HepG2 (cell line): Measurements from ENCODE around the gene ZNF445. TPM values are rescaled to one million over a fixed set of nuclear protein-coding genes. Genes with fewer than 3 reads are reported as not detected.

Source experiments
- CBX2 ChIP-seq, 2 experiments: fragments of 200-600 bp in 1 of 2; sonication (generic); formaldehyde crosslinking in 1 of 2; IDR thresholded peaks; 2 replicates each; pipeline versions ENCODE4 v1.7.0 to v1.8.1; 2018 to 2022; ENCODE audit warnings: low read depth in 2 of 2, low read length in 1 of 2, mild to moderate bottlenecking in 1 of 2, missing genetic modification reagents in 1 of 2
- HMG20B ChIP-seq: conservative IDR thresholded peaks from 2 replicates; pipeline ENCODE4 v1.6.1; 2016; ENCODE audit warnings: missing genetic modification reagents, missing compliant biosample characterization
- HNF1B ChIP-seq: sonication (generic); formaldehyde crosslinking; IDR thresholded peaks from 2 replicates; pipeline ENCODE4 v1.5.1; 2020; ENCODE audit warnings: mild to moderate bottlenecking, moderate library complexity, missing genetic modification reagents
- MAF1 ChIP-seq: sonication (generic); formaldehyde crosslinking; IDR thresholded peaks from 2 replicates; pipeline ENCODE4 v1.5.0; 2020; ENCODE audit warnings: missing genetic modification reagents, borderline replicate concordance
- MLLT10 ChIP-seq: sonication (generic); formaldehyde crosslinking; IDR thresholded peaks from 2 replicates; pipeline ENCODE4 v1.4.0; 2020; ENCODE audit warnings: missing genetic modification reagents
- NCOR1 ChIP-seq: fragments of 200-600 bp; sonication (generic); IDR thresholded peaks from 2 replicates; pipeline ENCODE4 v1.7.0; 2017; ENCODE audit warnings: antibody characterized with exemption, low read length, borderline replicate concordance
- NFATC3 ChIP-seq: sonication (generic); formaldehyde crosslinking; IDR thresholded peaks from 2 replicates; pipeline ENCODE4 v1.5.1; 2020; ENCODE audit warnings: mild to moderate bottlenecking, missing genetic modification reagents
- PHF20 ChIP-seq: sonication (generic); formaldehyde crosslinking; IDR thresholded peaks from 2 replicates; pipeline ENCODE4 v1.5.0; 2020; ENCODE audit warnings: mild to moderate bottlenecking, missing genetic modification reagents
- RBM22 ChIP-seq: fragments of 200-400 bp; formaldehyde crosslinking; optimal IDR thresholded peaks from 2 replicates; pipeline ENCODE3; 2017; ENCODE audit warnings: mild to moderate bottlenecking, low read length, moderate library complexity
- REPIN1 ChIP-seq: sonication (generic); formaldehyde crosslinking; IDR thresholded peaks from 2 replicates; pipeline ENCODE4 v1.8.0; 2022; ENCODE audit warnings: missing genetic modification reagents, low read depth, mild to moderate bottlenecking, borderline replicate concordance
- SMAD9 ChIP-seq: sonication (generic); formaldehyde crosslinking; IDR thresholded peaks from 2 replicates; pipeline ENCODE4 v1.5.1; 2020; ENCODE audit warnings: mild to moderate bottlenecking, missing genetic modification reagents
- TAF15 ChIP-seq: fragments of 200-400 bp; formaldehyde crosslinking; IDR thresholded peaks from one replicate; pipeline ENCODE4 v1.6.1; 2018; ENCODE audit warnings: mild to moderate bottlenecking, low read depth, low read length; ENCODE audit not compliant: poor library complexity, severe bottlenecking
- TGIF2 ChIP-seq: IDR thresholded peaks from 2 replicates; pipeline ENCODE4 v1.6.1; 2016; ENCODE audit warnings: control low read depth, missing compliant biosample characterization
- ZBTB38 ChIP-seq: sonication (generic); formaldehyde crosslinking; IDR thresholded peaks from 2 replicates; pipeline ENCODE4 v1.5.1; 2020; ENCODE audit warnings: mild to moderate bottlenecking, missing genetic modification reagents
- ZEB1 ChIP-seq: IDR thresholded peaks from 2 replicates; pipeline ENCODE4 v1.6.1; 2012; ENCODE audit warnings: mild to moderate bottlenecking, low read depth, inconsistent platforms; ENCODE audit not compliant: insufficient replicate concordance
- ZFP36 ChIP-seq: fragments of 150-350 bp; IDR thresholded peaks from 2 replicates; pipeline ENCODE4 v1.6.1; 2018; ENCODE audit warnings: borderline replicate concordance, low read length, low read depth; ENCODE audit not compliant: partially characterized antibody
- ZNF10 ChIP-seq: sonication (generic); formaldehyde crosslinking; IDR thresholded peaks from 2 replicates; pipeline ENCODE4 v1.4.0; 2020; ENCODE audit warnings: mild to moderate bottlenecking, low read depth, missing genetic modification reagents, borderline replicate concordance
- ZNF253 ChIP-seq: sonication (generic); formaldehyde crosslinking; IDR thresholded peaks from 2 replicates; pipeline ENCODE4 v1.8.0; 2022; ENCODE audit warnings: mild to moderate bottlenecking, missing genetic modification reagents, borderline replicate concordance
- ZNF296 ChIP-seq: sonication (generic); formaldehyde crosslinking; conservative IDR thresholded peaks from 2 replicates; pipeline ENCODE4 v1.5.0; 2020; ENCODE audit warnings: mild to moderate bottlenecking, missing genetic modification reagents
- ZNF333 ChIP-seq: sonication (generic); formaldehyde crosslinking; IDR thresholded peaks from 2 replicates; pipeline ENCODE4 v1.4.0; 2020; ENCODE audit warnings: mild to moderate bottlenecking, missing genetic modification reagents, borderline replicate concordance
- ZNF431 ChIP-seq: sonication (generic); formaldehyde crosslinking; IDR thresholded peaks from 2 replicates; pipeline ENCODE4 v1.9.0; 2022; ENCODE audit warnings: missing genetic modification reagents, low read depth, mild to moderate bottlenecking, borderline replicate concordance
- polyA plus RNA-seq, 8 experiments: library from polyadenylated mRNA; depleted of rRNA in 3 of 8; stranded (reverse) in 7 of 8; unstranded in 1 of 8; fragments of >200 nt; fragmentation: Illumina TruSeq in 4 of 8; extraction: Trizol in 4 of 8; gene quantifications; 2 replicates each; pipeline versions ENCODE4 v1.2.1 to v1.2.3, GENCODE V29; 2011 to 2016; ENCODE audit warnings: low read depth in 4 of 8, missing spikeins in 1 of 8, mixed read lengths in 1 of 8; ENCODE audit not compliant: insufficient read depth in 1 of 8
- total RNA-seq, 5 experiments: library from RNA; depleted of rRNA; stranded (reverse); fragments of >200 nt; fragmentation: Illumina TruSeq; extraction: Trizol; gene quantifications; 2 replicates each; pipeline ENCODE4 v1.2.3, GENCODE V29; 2016; ENCODE audit warnings: low read depth in 1 of 5
- TF ChIP-seq, protein P1 (sequence below): sonication (generic); formaldehyde crosslinking; IDR thresholded peaks from 2 replicates; pipeline ENCODE4 v1.9.0; 2022; ENCODE audit warnings: low read depth, missing genetic modification reagents
- TF ChIP-seq, protein P2 (sequence below): sonication (generic); formaldehyde crosslinking; IDR thresholded peaks from 2 replicates; pipeline ENCODE4 v1.9.0; 2021; ENCODE audit warnings: missing genetic modification reagents, borderline replicate concordance
- TF ChIP-seq, protein P3 (sequence below): IDR thresholded peaks from 2 replicates; pipeline ENCODE4 v1.6.1; 2016; ENCODE audit warnings: low read depth, borderline replicate concordance

Gene ZNF445
- total and polyA plus RNA-seq, 2 of the 13 experiments (the other 11 are each of a cell fraction or from before 2014, with no cell fraction given) = 4.4 to 10.3 TPM

GRCh38 chr3:44477312-44478030, at the start of gene ZNF445 (continued):
- TF ChIP-seq ZNF333 (CRISPR knock-in tag) (no peak), ZFP36 (no peak), ZEB1 (no peak), MAF1 (CRISPR knock-in tag) (no peak), TAF15 (no peak), CBX2 (IDR thresholded peaks at IDR 0.05; ENCODE audit: low read depth, low read length) (no peak), CBX2 (CRISPR knock-in tag; IDR thresholded peaks at IDR 0.05; ENCODE audit: low read depth) (no peak), ZNF253 (CRISPR knock-in tag) (no peak), NFATC3 (CRISPR knock-in tag) (no peak), PHF20 (peak; percentile 50), HMG20B (no peak), HNF1B (CRISPR knock-in tag) (peak; percentile 21; the same call in 1 of the 2 replicates), TGIF2 (no peak), SMAD9 (CRISPR knock-in tag) (no peak), MLLT10 (CRISPR knock-in tag) (no peak), ZNF10 (CRISPR knock-in tag) (no peak), ZBTB38 (CRISPR knock-in tag) (no peak), REPIN1 (CRISPR knock-in tag) (0 out of 2 replicates have a peak, but pooled peaks have one; percentile 30), ZNF296 (CRISPR knock-in tag) (no peak), RBM22 (peak; percentile 16), NCOR1 (no peak), ZNF431 (no peak)
- TF ChIP-seq, protein P1, sequence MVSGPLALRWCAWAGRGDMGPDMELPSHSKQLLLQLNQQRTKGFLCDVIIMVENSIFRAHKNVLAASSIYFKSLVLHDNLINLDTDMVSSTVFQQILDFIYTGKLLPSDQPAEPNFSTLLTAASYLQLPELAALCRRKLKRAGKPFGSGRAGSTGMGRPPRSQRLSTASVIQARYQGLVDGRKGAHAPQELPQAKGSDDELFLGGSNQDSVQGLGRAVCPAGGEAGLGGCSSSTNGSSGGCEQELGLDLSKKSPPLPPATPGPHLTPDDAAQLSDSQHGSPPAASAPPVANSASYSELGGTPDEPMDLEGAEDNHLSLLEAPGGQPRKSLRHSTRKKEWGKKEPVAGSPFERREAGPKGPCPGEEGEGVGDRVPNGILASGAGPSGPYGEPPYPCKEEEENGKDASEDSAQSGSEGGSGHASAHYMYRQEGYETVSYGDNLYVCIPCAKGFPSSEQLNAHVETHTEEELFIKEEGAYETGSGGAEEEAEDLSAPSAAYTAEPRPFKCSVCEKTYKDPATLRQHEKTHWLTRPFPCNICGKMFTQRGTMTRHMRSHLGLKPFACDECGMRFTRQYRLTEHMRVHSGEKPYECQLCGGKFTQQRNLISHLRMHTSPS (CRISPR knock-in tag) = no peak
- TF ChIP-seq, protein P2, sequence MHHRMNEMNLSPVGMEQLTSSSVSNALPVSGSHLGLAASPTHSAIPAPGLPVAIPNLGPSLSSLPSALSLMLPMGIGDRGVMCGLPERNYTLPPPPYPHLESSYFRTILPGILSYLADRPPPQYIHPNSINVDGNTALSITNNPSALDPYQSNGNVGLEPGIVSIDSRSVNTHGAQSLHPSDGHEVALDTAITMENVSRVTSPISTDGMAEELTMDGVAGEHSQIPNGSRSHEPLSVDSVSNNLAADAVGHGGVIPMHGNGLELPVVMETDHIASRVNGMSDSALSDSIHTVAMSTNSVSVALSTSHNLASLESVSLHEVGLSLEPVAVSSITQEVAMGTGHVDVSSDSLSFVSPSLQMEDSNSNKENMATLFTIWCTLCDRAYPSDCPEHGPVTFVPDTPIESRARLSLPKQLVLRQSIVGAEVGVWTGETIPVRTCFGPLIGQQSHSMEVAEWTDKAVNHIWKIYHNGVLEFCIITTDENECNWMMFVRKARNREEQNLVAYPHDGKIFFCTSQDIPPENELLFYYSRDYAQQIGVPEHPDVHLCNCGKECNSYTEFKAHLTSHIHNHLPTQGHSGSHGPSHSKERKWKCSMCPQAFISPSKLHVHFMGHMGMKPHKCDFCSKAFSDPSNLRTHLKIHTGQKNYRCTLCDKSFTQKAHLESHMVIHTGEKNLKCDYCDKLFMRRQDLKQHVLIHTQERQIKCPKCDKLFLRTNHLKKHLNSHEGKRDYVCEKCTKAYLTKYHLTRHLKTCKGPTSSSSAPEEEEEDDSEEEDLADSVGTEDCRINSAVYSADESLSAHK (CRISPR knock-in tag) = no peak
- TF ChIP-seq, protein P3, sequence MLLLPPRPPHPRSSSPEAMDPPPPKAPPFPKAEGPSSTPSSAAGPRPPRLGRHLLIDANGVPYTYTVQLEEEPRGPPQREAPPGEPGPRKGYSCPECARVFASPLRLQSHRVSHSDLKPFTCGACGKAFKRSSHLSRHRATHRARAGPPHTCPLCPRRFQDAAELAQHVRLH (CRISPR knock-in tag) = no peak
